GM12878 (cell line): Measurements from ENCODE around the gene DUSP15. TPM values are rescaled to one million over a fixed set of nuclear protein-coding genes. Genes with fewer than 3 reads are reported as not detected.

Source experiments
- ATAC-seq: fragments of 200-7000 bp; cut with Tn5 transposase; 3 replicates; pipeline ENCODE4 v1.9.1; 2020; ENCODE audit warnings: mild to moderate bottlenecking, moderate library complexity
- BruUV-seq: library from RNA; stranded (reverse); fragments of 400-500 nt; replicated peaks from 2 replicates; lab custom pipeline; 2021; lab: Mats Ljungman, UMichigan
- CTCF ChIA-PET: fragments of 300-600 bp; sonication (Branson Sonifier 250); formaldehyde crosslinking; extraction: SDS; loops from one replicate; lab custom pipeline; 2021; ENCODE audit warnings: inconsistent platforms; lab: Yijun Ruan, JAX
- POLR2A ChIA-PET: fragments of 350-600 bp; formaldehyde crosslinking; extraction: SDS; loops from one replicate; lab custom pipeline; 2021; ENCODE audit warnings: inconsistent platforms; lab: Charles Lee
- RAD21 ChIA-PET: fragments of 300-600 bp; sonication (Branson Sonifier 250); formaldehyde crosslinking; loops from one replicate; lab custom pipeline; 2023; ENCODE audit warnings: antibody characterized with exemption; ENCODE audit not compliant: unreplicated experiment; lab: Charles Lee
- SMC1A ChIA-PET: fragments of 300-600 bp; sonication (Branson Sonifier 250); formaldehyde crosslinking; loops from one replicate; lab custom pipeline; 2023; ENCODE audit not compliant: unreplicated experiment, uncharacterized antibody; lab: Charles Lee
- DNase-seq: peaks from one replicate; pipeline ENCODE4 v3.0.0-alpha.2; 2011; ENCODE audit warnings: low read depth, low spot score
- FAIRE-seq: peaks from 3 replicates; lab custom pipeline; 2011; peaks lifted over from hg19 to GRCh38; lab: Jason Lieb, UNC
- H2AFZ ChIP-seq: 2 replicates; pipeline ENCODE4 v1.6.0; 2011; ENCODE audit warnings: low read depth, low read length, control low read depth; ENCODE audit not compliant: control insufficient read depth
- H3K27ac ChIP-seq: 2 replicates; pipeline ENCODE4 v1.5.1; 2011; ENCODE audit warnings: control low read depth; ENCODE audit not compliant: control insufficient read depth, insufficient read depth
- H3K27me3 ChIP-seq, 2 experiments: replicated peaks in 1 of 2; 2 replicates each; pipeline versions ENCODE4 v1.6.0 to v1.6.1; 2011; ENCODE audit warnings: low read length in 1 of 2; ENCODE audit not compliant: control insufficient read depth in 2 of 2, insufficient read depth in 2 of 2
- H3K36me3 ChIP-seq, 2 experiments: 2 replicates each; pipeline ENCODE4 v1.5.1; 2011; ENCODE audit warnings: low read length in 1 of 2; ENCODE audit not compliant: control insufficient read depth in 2 of 2, insufficient read depth in 2 of 2
- H3K4me1 ChIP-seq: 2 replicates; pipeline ENCODE4 v1.6.1; 2011; ENCODE audit warnings: mild to moderate bottlenecking, low read length, moderate library complexity, mixed read lengths; ENCODE audit not compliant: control insufficient read depth, insufficient read depth
- H3K4me2 ChIP-seq: 2 replicates; pipeline ENCODE4 v1.6.0; 2011; ENCODE audit warnings: control low read depth; ENCODE audit not compliant: control insufficient read depth, insufficient read depth
- H3K4me3 ChIP-seq: fragments of 200-600 bp; sonication (generic); 2 replicates; pipeline ENCODE4 v1.5.1; 2016
- H3K79me2 ChIP-seq: 2 replicates; pipeline ENCODE4 v1.6.0; 2011; ENCODE audit warnings: low read length; ENCODE audit not compliant: control insufficient read depth, insufficient read depth
- H3K9ac ChIP-seq: 2 replicates; pipeline ENCODE4 v1.8.0; 2011; ENCODE audit warnings: low read length, control low read depth, mixed read lengths; ENCODE audit not compliant: control insufficient read depth, insufficient read depth
- H3K9me3 ChIP-seq: replicated peaks from 3 replicates; pipeline ENCODE4 v1.5.1; 2011; ENCODE audit warnings: mild to moderate bottlenecking, low read length; ENCODE audit not compliant: control insufficient read depth, insufficient read depth
- H4K20me1 ChIP-seq: 2 replicates; pipeline ENCODE4 v1.6.0; 2011; ENCODE audit not compliant: control insufficient read depth, insufficient read depth
- FOS ChIP-seq: IDR thresholded peaks from 3 replicates; pipeline ENCODE4 v1.6.1; 2011; ENCODE audit warnings: borderline replicate concordance; ENCODE audit not compliant: insufficient read length; ENCODE audit errors: extremely low read depth
- LARP7 ChIP-seq: fragments of 450-650 bp; IDR thresholded peaks from 2 replicates; pipeline ENCODE4 v1.6.1; 2017; ENCODE audit warnings: mild to moderate bottlenecking
- NFXL1 ChIP-seq: fragments of 450-650 bp; IDR thresholded peaks from 2 replicates; pipeline ENCODE4 v1.6.1; 2017; ENCODE audit warnings: antibody characterized with exemption, mild to moderate bottlenecking, borderline replicate concordance
- POU2F2 ChIP-seq: IDR thresholded peaks from 3 replicates; pipeline ENCODE4 v1.6.1; 2011; ENCODE audit warnings: low read depth, mild to moderate bottlenecking, low read length, borderline replicate concordance
- ZNF207 ChIP-seq: fragments of 450-650 bp; IDR thresholded peaks from 2 replicates; pipeline ENCODE4 v1.6.1; 2014; ENCODE audit warnings: antibody characterized with exemption, mild to moderate bottlenecking, borderline replicate concordance
- WGBS: methylation state at CpG from one replicate; pipeline ENCODE4 v1.1.6; 2016; ENCODE audit warnings: low lambda C conversion rate; ENCODE audit not compliant: insufficient replicate concordance, insufficient coverage; ENCODE audit errors: missing lambda C conversion rate; 5-methylcytosine and 5-hydroxymethylcytosine counted together
- in situ Hi-C: fragments of 300-500 bp; cut with MboI; formaldehyde crosslinking; loops from 9 replicates; pipeline ENCODE4 v1.14.3; 2018; ENCODE audit warnings: mixed read lengths
- intact Hi-C: fragments of 100-400 bp; cut with micrococcal nuclease; formaldehyde crosslinking; loops from one replicate; pipeline ENCODE4 v1.14.2; 2022; ENCODE audit not compliant: unreplicated experiment
- polyA plus RNA-seq, 11 experiments: library from polyadenylated mRNA; depleted of rRNA in 4 of 11; unstranded in 6 of 11; stranded (reverse) in 5 of 11; fragments of >200 nt; fragmentation: Nextera tagmentation in 4 of 11; fragmentation: Illumina TruSeq in 1 of 11; extraction: Ambion mirVana in 4 of 11; extraction: Trizol in 1 of 11; gene quantifications; 1 replicate in 1 of 11; 2 replicates in 10 of 11; pipeline versions ENCODE4 v1.2.1 to v1.2.3, GENCODE V29; 2011 to 2016; ENCODE audit warnings: inconsistent platforms in 2 of 11, missing spikeins in 2 of 11, low read depth in 1 of 11
- total RNA-seq, 4 experiments: library from RNA; depleted of rRNA in 3 of 4; stranded (reverse); fragments of >200 nt in 3 of 4; fragmentation: Illumina TruSeq in 1 of 4; extraction: Trizol in 1 of 4; gene quantifications; 2 replicates each; pipeline versions ENCODE4 v1.2.1 to v1.2.3, GENCODE V29; 2013 to 2021
- TF ChIP-seq, protein P1 (sequence below): fragments of 450-650 bp; IDR thresholded peaks from 2 replicates; pipeline ENCODE4 v1.6.1; 2017; ENCODE audit warnings: mild to moderate bottlenecking

The DUSP15 gene
- total and polyA plus RNA-seq, 10 of the 15 experiments (the other 5 are each of a cell fraction or from before 2014, with no cell fraction given): 0.06 to 2.5 (median 0.67) TPM; not detected in 1

DNA sequence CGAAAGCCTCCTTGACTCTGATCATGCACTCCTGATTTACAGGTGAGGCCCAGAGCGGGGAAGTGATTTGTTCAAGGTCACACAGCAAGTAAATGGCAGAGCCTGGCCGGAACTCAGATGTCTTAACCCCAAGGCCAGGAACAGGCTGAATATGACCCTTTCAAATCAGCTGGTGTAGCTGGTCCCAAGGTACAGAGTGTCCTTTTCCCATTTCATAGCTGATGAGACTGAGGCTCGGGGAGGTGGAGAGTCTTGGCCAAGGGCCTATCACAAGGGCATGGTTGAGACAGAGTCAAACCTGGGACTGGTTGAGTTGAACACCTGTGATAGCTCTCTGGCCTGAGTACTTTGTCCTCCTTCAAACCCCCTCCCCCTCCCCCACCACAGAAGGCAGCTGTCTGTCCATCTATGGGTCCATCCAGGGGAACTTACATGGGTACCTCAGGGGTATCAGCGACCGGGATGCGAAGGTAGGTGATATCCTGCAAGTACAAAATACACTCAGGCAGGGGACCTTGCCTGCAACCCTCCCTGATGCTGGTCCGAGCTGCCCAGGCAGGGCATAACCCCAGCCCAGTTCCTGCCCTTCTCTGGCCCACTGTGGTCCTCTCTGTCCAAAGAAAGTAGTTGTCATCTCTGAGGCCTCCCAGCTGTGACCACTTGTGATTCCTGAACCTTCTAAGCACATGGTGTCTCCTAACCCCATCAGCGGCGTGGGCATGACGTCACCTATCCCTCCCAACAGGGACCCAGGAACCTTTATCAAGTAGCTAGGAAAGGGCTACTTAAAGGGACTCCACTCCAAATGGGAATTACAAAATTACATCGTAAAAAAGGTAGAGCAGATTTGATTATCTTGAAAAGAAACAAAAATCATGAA is 5.6 kb downstream of the DUSP15 start:
- CTCF ChIA-PET: interaction anchor here (0.6 to 2.4 kb wide), 3 partner anchors 10 to 227 kb away, joined by 3 to 13 read pairs (median 4); partner anchors contain the start of gene PDRG1
- no TSS peak for BruUV-seq

More for the DNA sequence above, 5.6 kb downstream of the DUSP15 start:
- no peak overlapping the region for H2AFZ ChIP-seq
- H3K27ac ChIP-seq: no peak overlapping the region
- no peak overlapping the region for H3K4me3 ChIP-seq
- no peak for FAIRE-seq
- TF ChIP-seq LARP7 (no peak), NFXL1 (no peak), POU2F2 (no peak), FOS (no peak), ZNF207 (no peak)
- TF ChIP-seq, protein P1, sequence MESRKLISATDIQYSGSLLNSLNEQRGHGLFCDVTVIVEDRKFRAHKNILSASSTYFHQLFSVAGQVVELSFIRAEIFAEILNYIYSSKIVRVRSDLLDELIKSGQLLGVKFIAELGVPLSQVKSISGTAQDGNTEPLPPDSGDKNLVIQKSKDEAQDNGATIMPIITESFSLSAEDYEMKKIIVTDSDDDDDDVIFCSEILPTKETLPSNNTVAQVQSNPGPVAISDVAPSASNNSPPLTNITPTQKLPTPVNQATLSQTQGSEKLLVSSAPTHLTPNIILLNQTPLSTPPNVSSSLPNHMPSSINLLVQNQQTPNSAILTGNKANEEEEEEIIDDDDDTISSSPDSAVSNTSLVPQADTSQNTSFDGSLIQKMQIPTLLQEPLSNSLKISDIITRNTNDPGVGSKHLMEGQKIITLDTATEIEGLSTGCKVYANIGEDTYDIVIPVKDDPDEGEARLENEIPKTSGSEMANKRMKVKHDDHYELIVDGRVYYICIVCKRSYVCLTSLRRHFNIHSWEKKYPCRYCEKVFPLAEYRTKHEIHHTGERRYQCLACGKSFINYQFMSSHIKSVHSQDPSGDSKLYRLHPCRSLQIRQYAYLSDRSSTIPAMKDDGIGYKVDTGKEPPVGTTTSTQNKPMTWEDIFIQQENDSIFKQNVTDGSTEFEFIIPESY: no peak
- TF ChIP-seq, all 136 proteins: peak for 0
- POLR2A ChIA-PET: interaction anchor here (0.6 kb wide), 2 partner anchors 59 to 76 kb away, joined by 5 to 7 read pairs; no protein-coding TSS in a partner anchor
- SMC1A ChIA-PET: interaction anchor here (0.7 to 1.7 kb wide), 2 partner anchors 10 to 87 kb away, joined by 4 to 7 read pairs; partner anchors contain the start of gene PDRG1
- RAD21 ChIA-PET: no interaction called here
- ATAC-seq (no peak), DNase-seq (no peak)
- Histone ChIP-seq H3K27me3 (peaks cover 6 to 15% of the 10 kb centered on the region in 2 experiments; a peak in 3 of 4 replicates), H3K4me2 (no peak overlapping the region), H3K4me1 (peaks cover 10% of the 10 kb centered on the region), H3K36me3 (no peaks in the 10 kb centered on the region), H3K9ac (no peak overlapping the region), H3K79me2 (no peaks in the 10 kb centered on the region), H4K20me1 (no peaks in the 10 kb centered on the region), H3K9me3 (no peaks in the 10 kb centered on the region)
- 47% methylated on average over 12 of the region's 12 CpGs for WGBS
- in situ Hi-C loops (no loop called here), intact Hi-C loops (no loop called here)
